Esophagus squamous epithelium (tissue), 5 donors: Measurements from ENCODE around the gene FHAD1. TPM values are rescaled to one million over a fixed set of nuclear protein-coding genes. Genes with fewer than 3 reads are reported as not detected.

Source experiments
- DNase-seq: peaks from one replicate; lab custom pipeline; 2025; lab: John Stamatoyannopoulos, UW
- H3K27ac ChIP-seq, 4 donors: fragments of 200-600 bp; sonication (generic); one replicate each; pipeline ENCODE4 v1.5.1; 2016 to 2019; ENCODE audit warnings: mild to moderate bottlenecking in 1 of 4
- H3K27me3 ChIP-seq, 4 donors: fragments of 200-600 bp; sonication (generic); 1 replicate in 3 of 4; 2 replicates in 1 of 4; pipeline versions ENCODE4 v1.5.1 to v1.6.0; 2017 to 2021; ENCODE audit warnings: antibody characterized with exemption in 1 of 4
- H3K36me3 ChIP-seq, 3 donors: fragments of 200-600 bp; sonication (generic); one replicate each; pipeline ENCODE4 v1.5.1; 2016 to 2019
- H3K4me1 ChIP-seq, 3 donors: fragments of 200-600 bp; sonication (generic); one replicate each; pipeline ENCODE4 v1.5.1; 2017 to 2019
- H3K4me3 ChIP-seq, 4 donors: fragments of 200-600 bp; sonication (generic); 1 replicate in 3 of 4; 2 replicates in 1 of 4; pipeline ENCODE4 v1.5.1; 2016 to 2019; ENCODE audit warnings: mild to moderate bottlenecking in 2 of 4, moderate library complexity in 1 of 4
- H3K9me3 ChIP-seq, 3 donors: fragments of 200-600 bp; sonication (generic); one replicate each; pipeline ENCODE4 v1.5.1; 2016 to 2019
- POLR2A ChIP-seq, 4 donors: fragments of 450-650 bp; IDR thresholded peaks; one replicate each; pipeline ENCODE4 v1.6.1; 2017; ENCODE audit warnings: antibody characterized with exemption in 4 of 4, mild to moderate bottlenecking in 4 of 4, moderate library complexity in 3 of 4
- WGBS, 2 donors: methylation state at CpG; one replicate each; pipeline ENCODE4 v1.1.5; 2018; 5-methylcytosine and 5-hydroxymethylcytosine counted together
- intact Hi-C: fragments of 100-400 bp; cut with DNase I; formaldehyde crosslinking; loops from one replicate; pipeline ENCODE4 v1.15.0; 2022
- total RNA-seq, 4 donors: library from RNA; depleted of rRNA; stranded (reverse); fragments of >200 nt; gene quantifications; one replicate each; pipeline ENCODE4 v1.1.0, GENCODE V29; 2016
- TF ChIP-seq, protein P1 (sequence below), 6 experiments: fragments of 450-650 bp in 4 of 6; fragments of 200-600 bp in 2 of 6; sonication (generic) in 2 of 6; IDR thresholded peaks; one replicate each; pipeline ENCODE4 v1.5.1; 2016 to 2019; ENCODE audit warnings: antibody characterized with exemption in 6 of 6, mild to moderate bottlenecking in 4 of 6, moderate library complexity in 4 of 6
- donor health status: DM: yes; HTN: yes; CAD: no.

Gene FHAD1
- total RNA-seq, 4 donors from 2014 or later: 0.57 TPM; not detected in 3

DNA sequence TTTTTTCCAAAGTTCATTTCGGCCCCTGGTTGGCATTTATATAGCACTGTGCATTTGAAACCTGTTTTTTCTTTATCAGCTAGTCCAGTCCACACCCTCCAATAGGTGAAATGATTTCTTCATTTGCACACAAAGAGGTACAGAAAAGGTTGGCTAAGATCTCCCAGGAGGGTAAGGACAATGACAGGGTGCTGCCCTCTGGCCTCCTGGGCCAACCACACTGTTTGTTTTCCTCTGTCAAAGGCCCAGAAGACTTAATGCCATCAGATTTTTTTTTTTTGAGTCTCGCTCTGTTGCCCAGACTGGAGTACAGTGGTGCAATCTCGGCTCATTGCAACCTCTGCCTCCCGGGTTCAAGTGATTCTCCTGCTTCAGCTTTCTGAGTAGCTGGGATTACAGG is 92.5 kb downstream of the FHAD1 start:
- WGBS, 2 donors: 75 to 89% methylated on average over 4 of the region's 4 CpGs
- no peaks in the 10 kb centered on the region for H3K36me3 ChIP-seq
- intact Hi-C loops: no loop called here
- no peak for DNase-seq
- H3K9me3 ChIP-seq: no peaks in the 10 kb centered on the region
- H3K27ac ChIP-seq: no peak overlapping the region
- no peak overlapping the region for H3K4me3 ChIP-seq
- TF ChIP-seq POLR2A (IDR thresholded peaks at IDR 0.05): no peak
- TF ChIP-seq, protein P1, sequence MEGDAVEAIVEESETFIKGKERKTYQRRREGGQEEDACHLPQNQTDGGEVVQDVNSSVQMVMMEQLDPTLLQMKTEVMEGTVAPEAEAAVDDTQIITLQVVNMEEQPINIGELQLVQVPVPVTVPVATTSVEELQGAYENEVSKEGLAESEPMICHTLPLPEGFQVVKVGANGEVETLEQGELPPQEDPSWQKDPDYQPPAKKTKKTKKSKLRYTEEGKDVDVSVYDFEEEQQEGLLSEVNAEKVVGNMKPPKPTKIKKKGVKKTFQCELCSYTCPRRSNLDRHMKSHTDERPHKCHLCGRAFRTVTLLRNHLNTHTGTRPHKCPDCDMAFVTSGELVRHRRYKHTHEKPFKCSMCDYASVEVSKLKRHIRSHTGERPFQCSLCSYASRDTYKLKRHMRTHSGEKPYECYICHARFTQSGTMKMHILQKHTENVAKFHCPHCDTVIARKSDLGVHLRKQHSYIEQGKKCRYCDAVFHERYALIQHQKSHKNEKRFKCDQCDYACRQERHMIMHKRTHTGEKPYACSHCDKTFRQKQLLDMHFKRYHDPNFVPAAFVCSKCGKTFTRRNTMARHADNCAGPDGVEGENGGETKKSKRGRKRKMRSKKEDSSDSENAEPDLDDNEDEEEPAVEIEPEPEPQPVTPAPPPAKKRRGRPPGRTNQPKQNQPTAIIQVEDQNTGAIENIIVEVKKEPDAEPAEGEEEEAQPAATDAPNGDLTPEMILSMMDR (IDR thresholded peaks at IDR 0.05): no peak
- peaks cover 0 to 55% (median 32%) of the 10 kb centered on the region in 3 donors for H3K4me1 ChIP-seq
- no peaks in the 10 kb centered on the region for H3K27me3 ChIP-seq

DNA sequence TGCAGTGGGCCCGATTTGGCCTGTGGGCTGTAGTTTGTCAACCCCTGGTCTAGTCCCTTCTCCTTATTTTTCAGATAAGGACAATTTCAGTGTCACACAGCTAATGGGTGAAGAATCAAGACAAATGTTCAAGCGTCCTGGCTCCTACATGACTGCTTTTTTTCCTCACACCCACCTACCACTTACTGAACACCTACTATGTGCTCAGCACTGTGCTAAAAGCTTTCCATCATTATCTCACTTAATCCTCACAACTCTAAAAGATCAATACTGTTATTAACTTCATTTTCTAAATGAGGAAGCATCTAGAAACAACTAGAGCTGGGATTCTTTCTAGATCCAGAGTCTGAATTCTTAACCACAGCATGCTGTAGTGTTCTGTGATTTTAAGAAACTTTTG is 94.2 kb downstream of the FHAD1 start:
- H3K36me3 ChIP-seq: no peaks in the 10 kb centered on the region
- intact Hi-C loops: no loop called here
- 76 to 83% methylated on average over 2 of the region's 2 CpGs for WGBS, 2 donors
- H3K27me3 ChIP-seq: no peaks in the 10 kb centered on the region
- H3K27ac ChIP-seq: peak overlapping the region in 3 of 4 donors; percentile 56 to 71 (median 69)
- no peaks in the 10 kb centered on the region for H3K9me3 ChIP-seq
- H3K4me1 ChIP-seq: peaks cover 0 to 70% (median 41%) of the 10 kb centered on the region in 3 donors
- no peak overlapping the region for H3K4me3 ChIP-seq
- no peak for DNase-seq
- TF ChIP-seq, protein P1 (IDR thresholded peaks at IDR 0.05): no peak
- no peak for TF ChIP-seq POLR2A (IDR thresholded peaks at IDR 0.05)

DNA sequence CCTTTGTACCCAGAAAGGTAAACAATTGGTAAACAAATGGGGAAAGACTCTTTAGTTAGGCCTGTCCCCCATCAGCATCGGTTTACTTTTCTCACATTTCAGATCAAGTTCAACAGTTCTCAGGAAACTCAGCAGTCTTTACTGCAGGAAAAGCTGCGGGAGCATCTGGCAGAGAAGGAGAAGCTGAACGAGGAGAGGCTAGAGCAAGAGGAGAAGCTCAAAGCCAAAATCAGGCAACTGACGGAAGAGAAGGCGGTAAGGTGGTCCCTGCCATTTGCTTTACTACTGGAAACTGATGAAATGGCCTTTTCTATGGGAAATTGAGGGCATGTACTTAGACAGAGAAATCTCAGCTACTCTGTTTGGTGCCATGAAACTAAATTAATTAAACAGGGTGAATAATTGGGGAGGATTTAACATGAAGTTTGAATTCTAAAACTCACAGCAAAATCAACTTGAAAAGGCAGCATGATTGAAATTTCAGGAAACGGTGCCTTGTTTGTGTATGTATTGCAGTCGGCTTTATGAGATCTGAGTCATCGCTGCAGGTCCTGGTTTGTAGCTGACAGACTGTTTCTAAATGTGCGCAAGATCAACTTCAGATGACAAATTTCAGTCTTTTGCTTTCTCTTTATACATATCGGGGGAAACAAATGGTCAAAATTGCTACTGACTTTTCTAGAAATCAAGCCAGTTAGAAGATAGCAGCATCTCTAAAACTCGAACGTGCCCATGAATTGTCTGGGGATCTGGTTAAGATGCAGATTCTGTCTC is 94.8 kb downstream of the FHAD1 start:
- intact Hi-C loops: no loop called here
- Histone ChIP-seq H3K36me3 (no peaks in the 10 kb centered on the region), H3K27ac (peak overlapping the region; percentile 56 to 71 (median 68)), H3K9me3 (no peaks in the 10 kb centered on the region), H3K27me3 (no peaks in the 10 kb centered on the region), H3K4me1 (peaks cover 0 to 69% (median 35%) of the 10 kb centered on the region in 3 donors), H3K4me3 (no peak overlapping the region)
- no peak for DNase-seq
- TF ChIP-seq, protein P1 (IDR thresholded peaks at IDR 0.05): no peak
- WGBS, 2 donors: 32 to 47% methylated on average over 12 of the region's 12 CpGs

DNA sequence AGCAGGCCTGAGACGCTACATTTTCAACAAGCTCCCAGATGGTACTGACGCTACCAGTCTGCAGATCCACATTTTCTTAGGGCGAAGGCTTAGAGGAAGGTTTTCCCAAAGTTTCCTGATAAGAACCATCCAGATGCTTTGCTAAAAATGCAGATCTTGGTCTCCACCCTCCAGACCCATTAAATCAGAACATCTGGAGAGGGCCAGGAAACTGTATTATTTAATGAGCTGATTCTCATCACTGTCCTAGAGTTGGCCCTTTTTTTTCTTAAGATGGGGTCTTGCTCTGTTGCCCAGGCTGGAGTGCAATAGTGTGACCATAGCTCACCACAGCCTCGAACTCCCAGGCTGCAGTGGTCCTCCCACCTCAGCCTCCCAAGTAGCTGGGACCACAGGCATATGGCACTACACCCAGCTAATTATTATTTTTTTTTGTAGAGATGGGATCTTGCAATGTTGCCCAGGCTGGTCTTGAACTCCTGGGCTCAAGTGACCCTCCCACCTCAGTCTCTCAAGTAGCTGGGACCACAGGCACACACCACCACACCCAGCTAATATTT is 95.5 kb downstream of the FHAD1 start:
- intact Hi-C loops: no loop called here
- WGBS, 2 donors: 44 to 61% methylated on average over 4 of the region's 4 CpGs
- DNase-seq: no peak
- Histone ChIP-seq H3K4me1 (peaks cover 0 to 62% (median 28%) of the 10 kb centered on the region in 3 donors), H3K27ac (peak overlapping the region; percentile 56 to 71 (median 68)), H3K27me3 (no peaks in the 10 kb centered on the region), H3K36me3 (no peaks in the 10 kb centered on the region), H3K9me3 (no peaks in the 10 kb centered on the region), H3K4me3 (no peak overlapping the region)
- TF ChIP-seq, protein P1 (IDR thresholded peaks at IDR 0.05): no peak
- TF ChIP-seq POLR2A (IDR thresholded peaks at IDR 0.05): no peak

DNA sequence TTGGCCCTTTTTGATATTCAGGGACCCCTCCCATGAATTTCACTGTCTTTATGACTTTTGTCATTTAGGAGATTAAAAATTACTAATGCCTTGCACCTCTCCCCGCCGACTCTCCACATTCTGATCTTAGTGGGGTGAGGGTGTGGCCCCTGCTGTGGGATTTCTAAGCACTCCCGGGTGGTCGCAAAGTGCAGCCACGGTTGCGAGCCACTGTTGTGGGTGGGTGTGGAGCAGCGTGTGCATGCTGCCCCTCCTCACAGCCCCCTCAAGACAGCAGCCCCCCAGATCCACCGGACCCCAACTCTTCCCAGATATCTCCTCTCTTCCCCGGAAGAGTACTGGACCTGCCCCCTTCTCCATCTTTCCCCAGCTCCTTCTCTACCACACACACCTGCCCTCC is 96.1 kb downstream of the FHAD1 start:
- H3K4me1 ChIP-seq: peaks cover 0 to 58% (median 25%) of the 10 kb centered on the region in 3 donors
- no peaks in the 10 kb centered on the region for H3K36me3 ChIP-seq
- H3K27ac ChIP-seq: no peak overlapping the region
- H3K27me3 ChIP-seq: no peaks in the 10 kb centered on the region
- H3K4me3 ChIP-seq: no peak overlapping the region
- 90 to 92% methylated on average over 6 to 9 of the region's 9 CpGs for WGBS, 2 donors
- TF ChIP-seq, protein P1 (IDR thresholded peaks at IDR 0.05): no peak
- TF ChIP-seq POLR2A (IDR thresholded peaks at IDR 0.05): no peak
- DNase-seq: no peak
- intact Hi-C loops: no loop called here
- H3K9me3 ChIP-seq: no peaks in the 10 kb centered on the region
